ENCODE results near the gene NCEH1.
A peak's percentile ranks its signal among the peaks of the same experiment; 100 is the strongest.
"Not testable (repeated sequence)": the region's sequence is repeated elsewhere in the genome, so short reads cannot be mapped to it uniquely, and the experiment has no call there.

Gene NCEH1

DNA sequence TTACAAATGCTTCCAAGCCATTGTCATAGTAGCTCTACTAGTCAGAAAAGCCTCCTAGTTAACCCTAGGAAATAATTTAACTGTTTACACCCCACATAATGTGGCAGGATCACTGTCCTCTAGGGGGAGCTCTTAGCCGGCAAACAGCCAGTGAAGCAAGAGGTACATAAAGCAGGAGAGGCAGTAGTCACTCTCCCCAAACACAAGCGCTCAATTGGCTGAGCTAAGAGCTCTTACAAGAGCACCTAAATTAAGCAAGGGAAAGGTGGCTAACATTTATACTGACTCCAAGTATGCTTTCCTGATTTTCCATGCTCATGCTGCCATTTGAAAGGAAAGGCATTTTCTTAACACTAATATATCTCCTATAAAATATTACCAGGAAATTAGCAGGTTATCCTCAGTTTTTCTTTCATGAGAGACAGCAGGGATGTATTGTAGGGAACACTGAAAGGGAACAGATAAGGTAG lies 37.6 kb downstream of the NCEH1 start:
- no peak overlapping the region for H3K4me3 ChIP-seq (ENCODE audit: low read depth, low read length)
- DNase-seq (ENCODE audit: low read depth) = peak; percentile 80
- peak; percentile 15; the same call in 1 of the 2 replicates for TF ChIP-seq MYC (IDR thresholded peaks at IDR 0.05; ENCODE audit: low read depth, low read length)
- no peak for TF ChIP-seq POLR2A (IDR thresholded peaks at IDR 0.05; ENCODE audit: extremely low read depth, insufficient read length)
- TF ChIP-seq, protein P1, sequence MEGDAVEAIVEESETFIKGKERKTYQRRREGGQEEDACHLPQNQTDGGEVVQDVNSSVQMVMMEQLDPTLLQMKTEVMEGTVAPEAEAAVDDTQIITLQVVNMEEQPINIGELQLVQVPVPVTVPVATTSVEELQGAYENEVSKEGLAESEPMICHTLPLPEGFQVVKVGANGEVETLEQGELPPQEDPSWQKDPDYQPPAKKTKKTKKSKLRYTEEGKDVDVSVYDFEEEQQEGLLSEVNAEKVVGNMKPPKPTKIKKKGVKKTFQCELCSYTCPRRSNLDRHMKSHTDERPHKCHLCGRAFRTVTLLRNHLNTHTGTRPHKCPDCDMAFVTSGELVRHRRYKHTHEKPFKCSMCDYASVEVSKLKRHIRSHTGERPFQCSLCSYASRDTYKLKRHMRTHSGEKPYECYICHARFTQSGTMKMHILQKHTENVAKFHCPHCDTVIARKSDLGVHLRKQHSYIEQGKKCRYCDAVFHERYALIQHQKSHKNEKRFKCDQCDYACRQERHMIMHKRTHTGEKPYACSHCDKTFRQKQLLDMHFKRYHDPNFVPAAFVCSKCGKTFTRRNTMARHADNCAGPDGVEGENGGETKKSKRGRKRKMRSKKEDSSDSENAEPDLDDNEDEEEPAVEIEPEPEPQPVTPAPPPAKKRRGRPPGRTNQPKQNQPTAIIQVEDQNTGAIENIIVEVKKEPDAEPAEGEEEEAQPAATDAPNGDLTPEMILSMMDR (IDR thresholded peaks at IDR 0.05; ENCODE audit: low read depth, low read length) = peak; percentile 76

DNA sequence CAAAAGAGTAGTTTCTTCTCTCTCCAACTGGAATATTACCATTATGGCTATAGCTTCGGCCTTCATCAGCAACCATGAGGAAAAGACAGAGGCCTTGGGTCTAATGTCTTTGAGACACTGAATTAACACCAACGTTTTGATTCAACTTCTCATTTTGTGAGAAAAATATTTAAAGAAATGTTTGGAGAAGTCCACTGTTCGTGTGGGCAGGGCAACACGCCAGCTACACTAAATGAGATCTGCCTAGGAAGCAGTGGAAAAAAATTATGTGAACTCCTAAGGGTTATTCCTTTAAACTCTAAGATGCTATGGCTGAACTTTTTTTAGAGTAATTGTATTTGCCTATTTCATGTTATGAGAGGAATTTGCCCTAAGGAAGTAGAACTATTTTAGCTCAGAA lies 41.8 kb downstream of the NCEH1 start:
- no peak overlapping the region for H3K4me3 ChIP-seq (ENCODE audit: low read depth, low read length)
- no peak for DNase-seq (ENCODE audit: low read depth)
- TF ChIP-seq, protein P2, sequence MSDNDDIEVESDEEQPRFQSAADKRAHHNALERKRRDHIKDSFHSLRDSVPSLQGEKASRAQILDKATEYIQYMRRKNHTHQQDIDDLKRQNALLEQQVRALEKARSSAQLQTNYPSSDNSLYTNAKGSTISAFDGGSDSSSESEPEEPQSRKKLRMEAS (IDR thresholded peaks at IDR 0.05; ENCODE audit: low read depth, low read length) = no peak
- TF ChIP-seq, protein P1 (IDR thresholded peaks at IDR 0.05; ENCODE audit: low read depth, low read length) = no peak
- TF ChIP-seq MYC (IDR thresholded peaks at IDR 0.05; ENCODE audit: low read depth, low read length) (no peak), POLR2A (IDR thresholded peaks at IDR 0.05; ENCODE audit: extremely low read depth, insufficient read length) (no peak)

DNA sequence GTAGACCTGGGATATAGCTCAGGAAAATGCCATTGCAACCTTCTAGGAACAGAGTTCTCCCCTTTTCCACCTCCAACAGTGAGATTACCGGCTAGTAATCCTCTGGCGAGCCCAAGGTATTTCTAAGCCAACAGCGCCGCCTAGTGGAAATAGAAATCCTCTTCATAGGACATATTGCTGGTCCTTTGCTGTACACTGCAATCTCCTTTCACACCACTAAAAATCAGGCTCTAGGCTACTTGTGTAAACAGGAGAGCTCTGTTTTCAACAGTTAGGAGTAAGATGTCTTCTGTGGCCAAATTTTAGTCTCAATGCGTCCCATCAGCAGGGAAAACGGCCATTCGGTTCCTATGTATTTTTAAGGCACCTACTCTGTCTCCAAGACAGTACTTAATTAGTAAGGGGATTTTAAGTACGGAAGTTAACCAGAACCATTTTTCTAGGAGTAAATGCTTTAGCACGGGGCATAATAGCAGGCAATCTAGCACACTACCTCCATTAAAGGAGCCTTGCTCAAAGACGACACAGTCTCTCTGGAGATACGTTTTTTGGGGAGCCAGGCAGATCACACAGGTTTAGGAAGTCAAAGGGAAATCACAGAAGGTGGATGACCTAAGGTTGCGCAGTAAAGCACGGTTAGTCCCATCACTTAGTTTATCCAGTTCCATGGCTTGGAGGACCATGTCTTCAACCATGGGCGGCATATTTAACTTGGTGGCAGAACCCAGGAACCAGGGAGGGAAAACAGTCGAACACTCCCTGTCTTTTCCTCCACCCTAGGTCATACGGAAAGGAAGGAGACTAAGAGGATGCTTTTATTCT lies 43.8 kb downstream of the NCEH1 start:
- TF ChIP-seq, protein P1 (IDR thresholded peaks at IDR 0.05; ENCODE audit: low read depth, low read length) = peak; percentile 84
- TF ChIP-seq MYC (IDR thresholded peaks at IDR 0.05; ENCODE audit: low read depth, low read length) = no peak
- no peak overlapping the region for H3K4me3 ChIP-seq (ENCODE audit: low read depth, low read length)
- peak; percentile 83 for DNase-seq (ENCODE audit: low read depth)

DNA sequence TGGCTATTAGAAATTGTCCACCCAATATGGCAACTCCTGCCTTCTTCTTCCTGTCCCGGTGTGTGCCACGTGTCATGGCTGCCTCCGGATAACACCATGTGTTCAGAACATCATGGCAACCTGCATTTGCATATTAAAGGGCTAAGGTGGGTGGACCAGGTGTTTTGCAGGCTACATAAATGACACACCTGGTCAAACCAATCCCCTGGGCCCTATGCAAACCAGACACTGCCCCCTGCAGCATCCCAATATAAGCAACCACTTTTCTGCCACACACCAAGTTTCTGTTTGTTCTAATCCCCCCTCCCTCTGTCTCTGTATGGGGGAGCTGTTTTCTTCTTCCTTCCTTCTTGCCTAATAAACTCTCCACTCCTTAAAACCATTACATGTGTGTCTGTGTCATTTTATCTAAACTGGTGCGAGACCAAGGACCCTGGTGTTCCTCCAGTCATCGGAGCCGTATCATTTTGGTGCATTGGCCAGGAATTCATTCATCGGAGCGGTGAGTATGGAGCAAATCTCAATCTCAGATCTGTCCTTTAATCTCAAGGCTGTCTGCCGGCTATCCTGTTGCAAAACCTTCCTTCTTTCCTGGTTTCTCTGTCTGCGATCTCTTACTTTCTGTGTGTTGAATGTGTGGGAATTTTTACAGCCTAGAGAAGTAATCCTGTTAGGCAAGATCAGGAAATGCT lies 44.5 kb downstream of the NCEH1 start:
- DNase-seq (ENCODE audit: low read depth) = peak; percentile 22

DNA sequence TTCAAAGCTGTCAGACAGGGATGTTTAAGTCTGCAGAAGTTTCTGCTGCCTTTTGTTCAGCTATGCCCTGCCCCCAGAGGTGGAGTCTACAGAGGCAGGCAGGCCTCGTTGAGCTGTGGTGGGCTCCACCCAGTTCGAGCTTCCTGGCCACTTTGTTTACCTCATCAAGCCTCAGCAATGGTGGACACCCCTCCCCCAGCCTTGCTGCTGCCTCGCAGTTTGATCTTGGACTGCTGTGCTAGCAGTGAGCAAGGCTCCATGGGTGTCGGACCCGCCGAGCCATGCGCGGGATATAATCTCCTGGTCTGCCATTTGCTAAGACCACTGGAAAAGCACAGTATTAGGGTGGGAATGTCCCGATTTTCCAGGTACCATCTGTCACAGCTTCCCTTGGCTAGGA lies 45.4 kb downstream of the NCEH1 start:
- not testable (repeated sequence) for DNase-seq (ENCODE audit: low read depth); H3K4me3 ChIP-seq (ENCODE audit: low read depth, low read length)

More for the DNA sequence above, 44.5 kb downstream of the NCEH1 start:
- no peak overlapping the region for H3K4me3 ChIP-seq (ENCODE audit: low read depth, low read length)
- TF ChIP-seq, protein P1 (IDR thresholded peaks at IDR 0.05; ENCODE audit: low read depth, low read length) = peak; percentile 9
- TF ChIP-seq POLR2A (IDR thresholded peaks at IDR 0.05; ENCODE audit: extremely low read depth, insufficient read length) = no peak

DNA sequence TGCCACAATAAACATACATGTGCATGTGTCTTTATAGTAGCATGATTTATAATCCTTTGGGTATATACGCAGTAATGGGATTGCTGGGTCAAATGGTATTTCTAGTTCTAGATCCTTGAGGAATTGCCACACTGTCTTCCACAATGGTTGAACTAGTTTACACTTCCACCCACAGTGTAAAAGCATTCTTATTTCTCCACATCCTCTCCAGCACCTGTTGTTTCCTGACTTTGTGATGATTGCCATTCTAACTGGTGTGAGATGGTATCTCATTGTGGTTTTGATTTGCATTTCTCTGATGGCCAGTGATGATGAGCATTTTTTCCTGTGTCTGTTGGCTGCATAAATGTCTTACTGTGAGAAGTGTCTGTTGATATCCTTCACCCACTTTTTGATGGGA lies 50.4 kb downstream of the NCEH1 start:
- not testable (repeated sequence) for DNase-seq (ENCODE audit: low read depth); H3K4me3 ChIP-seq (ENCODE audit: low read depth, low read length)

DNA sequence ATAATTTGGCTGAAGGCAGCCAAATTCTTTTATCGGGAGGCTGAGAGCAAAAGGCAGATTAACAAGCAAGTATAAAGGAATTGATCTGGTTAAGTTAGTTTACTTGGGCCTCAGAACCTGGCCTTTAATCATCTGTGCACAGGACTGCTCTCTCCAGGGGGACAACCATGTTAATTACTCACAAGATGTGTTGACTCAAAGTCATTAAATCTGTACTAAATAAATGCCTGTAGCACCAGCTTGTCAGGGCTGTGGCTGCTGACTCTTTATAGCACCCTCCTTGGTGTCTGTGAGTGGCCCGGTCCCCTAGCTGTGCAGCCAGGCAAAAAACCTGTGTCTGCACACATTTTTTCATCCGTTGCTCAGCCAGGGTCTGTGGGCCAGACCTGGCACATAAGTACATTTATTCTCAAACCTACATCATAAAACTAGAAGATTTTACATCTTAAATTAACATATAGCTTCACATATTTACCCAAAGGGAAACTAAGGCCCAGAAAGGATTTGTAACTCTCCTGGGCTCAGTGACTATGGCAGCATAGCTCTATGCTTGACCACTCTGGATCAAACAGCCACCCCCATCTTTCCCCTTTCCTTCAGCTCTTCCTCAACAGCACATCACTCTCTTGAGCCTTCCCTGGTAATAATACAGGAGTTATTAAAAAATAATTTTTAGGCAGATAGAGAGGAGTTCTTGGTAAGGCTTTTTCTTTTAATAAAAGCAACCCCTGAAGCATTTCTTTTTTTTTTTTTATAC lies 51.4 kb downstream of the NCEH1 start:
- TF ChIP-seq, protein P1 (IDR thresholded peaks at IDR 0.05; ENCODE audit: low read depth, low read length) = no peak
- no peak for TF ChIP-seq MYC (IDR thresholded peaks at IDR 0.05; ENCODE audit: low read depth, low read length)
- H3K4me3 ChIP-seq (ENCODE audit: low read depth, low read length) = no peak overlapping the region
- no peak for DNase-seq (ENCODE audit: low read depth)
